HG03571 (cell line): ENCODE data around the gene EEF2.
"Not testable (repeated sequence)": the region's sequence is repeated elsewhere in the genome, so short reads cannot be mapped to it uniquely, and the experiment has no call there.

Experiments used
- ATAC-seq: cut with Tn5 transposase; IDR thresholded peaks from one replicate; pipeline ENCODE4 v1.9.1; 2021; ENCODE audit not compliant: unreplicated experiment

Gene EEF2

DNA sequence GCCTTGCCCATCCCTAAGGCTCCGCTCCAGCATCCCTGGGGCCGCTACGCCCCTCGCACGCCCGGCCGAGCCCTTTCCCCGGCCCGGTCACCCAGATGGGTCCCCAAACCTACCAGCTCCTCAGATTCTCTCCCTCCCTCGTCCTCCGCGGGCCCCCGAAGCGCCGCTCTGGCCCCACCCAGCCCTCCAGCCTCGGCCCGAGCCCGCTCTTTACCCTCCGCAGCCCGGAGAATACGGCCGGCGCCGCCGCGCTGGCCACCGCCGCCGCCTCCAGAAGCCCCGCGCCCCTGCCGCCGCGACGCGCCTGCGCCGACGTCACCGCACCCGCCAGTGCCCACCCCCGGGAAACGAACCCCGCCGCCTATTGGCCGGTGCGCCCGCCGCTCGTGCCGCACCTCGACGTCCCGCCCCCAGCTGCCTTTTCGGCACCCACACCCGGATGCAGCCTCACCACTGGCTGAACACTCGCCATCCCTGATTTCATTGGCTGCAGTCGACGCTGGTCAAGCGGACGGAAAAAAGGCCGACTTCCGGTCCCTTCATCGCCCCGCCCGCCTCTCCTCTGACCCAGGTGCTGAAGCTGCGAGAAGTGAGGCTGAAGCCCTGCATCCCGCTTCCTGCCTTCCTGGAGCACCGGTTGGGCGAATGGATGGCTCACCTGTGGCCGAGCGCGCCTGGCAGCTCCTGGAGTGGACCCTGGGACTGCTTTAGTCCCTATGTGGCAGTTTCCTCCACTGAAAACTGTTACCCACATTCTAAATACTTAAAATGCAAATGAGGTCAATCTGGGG lies 14.3 kb downstream of the EEF2 start, which contains the start of gene DAPK3:
DAPK3 (minus strand) TSS at position 292 of the 791 bp plus-strand sequence. CDS start 1,364 bp downstream, outside the sequence.
- ATAC-seq, result peak; percentile 79

DNA sequence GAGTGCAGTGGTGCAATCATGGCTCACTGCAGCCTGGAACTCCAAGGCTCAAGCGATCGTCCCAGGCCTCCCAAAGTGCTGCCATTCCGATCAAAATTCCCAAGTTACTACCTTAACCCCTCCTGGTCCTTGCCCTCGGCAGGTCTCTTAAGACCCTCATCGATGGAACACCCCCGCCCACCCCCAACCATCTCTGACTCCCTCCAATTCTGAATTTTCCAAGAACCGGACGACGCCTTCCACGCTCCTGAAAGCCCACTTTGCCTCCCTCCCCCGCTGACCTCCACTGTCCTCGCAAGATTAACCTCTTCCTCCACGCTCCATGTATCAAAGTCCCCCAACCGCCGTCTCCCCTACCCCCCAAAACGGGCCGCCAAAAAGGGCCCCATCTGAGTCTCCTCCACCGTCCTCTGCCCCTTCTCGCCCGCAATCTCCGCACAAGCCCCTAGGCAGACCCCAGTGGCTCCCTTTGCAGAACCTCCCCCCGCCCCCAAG lies 14.9 kb downstream of the EEF2 start:
- no peak for ATAC-seq

DNA sequence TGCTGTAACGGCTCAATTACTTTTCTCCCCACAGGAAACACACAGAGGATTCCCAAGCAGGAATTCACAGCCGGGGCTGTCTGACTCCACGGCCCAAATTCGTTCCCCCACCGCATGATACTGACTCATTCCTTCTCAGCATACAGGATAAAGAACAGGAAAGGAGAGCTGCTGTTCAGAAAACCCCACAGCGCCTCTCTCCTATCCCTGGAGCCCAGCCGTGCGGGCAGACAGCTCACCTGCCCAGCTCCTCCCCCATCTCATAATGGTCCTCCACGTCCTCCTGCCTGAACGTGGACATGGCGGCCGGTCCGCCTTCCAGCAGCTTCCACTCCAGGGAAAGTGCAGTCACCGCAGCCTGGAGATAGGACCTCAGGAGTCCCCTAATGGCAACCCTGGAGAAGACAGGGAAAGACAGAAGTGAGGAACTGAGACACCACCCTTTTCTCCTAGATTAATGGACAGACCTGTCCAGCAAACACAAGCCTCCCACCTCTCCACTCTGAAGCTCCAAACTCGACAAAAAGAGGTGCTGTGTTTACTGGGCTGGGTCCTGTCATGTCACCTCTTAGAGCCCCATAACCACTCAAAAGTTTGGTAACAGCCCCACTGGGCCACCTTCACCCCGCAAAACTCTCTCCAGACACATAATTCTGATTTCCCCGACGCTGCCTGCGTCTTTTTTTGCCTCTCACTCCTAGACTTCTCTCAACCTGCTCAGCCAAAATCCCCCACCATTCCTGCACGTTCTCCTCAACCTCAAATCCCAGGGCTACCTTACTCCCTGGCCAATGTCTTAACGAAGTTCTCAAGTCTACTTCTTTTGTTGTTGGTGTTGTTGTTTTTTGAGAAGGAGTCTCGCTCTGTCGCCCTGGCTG lies 15.6 kb downstream of the EEF2 start:
- no peak for ATAC-seq

DNA sequence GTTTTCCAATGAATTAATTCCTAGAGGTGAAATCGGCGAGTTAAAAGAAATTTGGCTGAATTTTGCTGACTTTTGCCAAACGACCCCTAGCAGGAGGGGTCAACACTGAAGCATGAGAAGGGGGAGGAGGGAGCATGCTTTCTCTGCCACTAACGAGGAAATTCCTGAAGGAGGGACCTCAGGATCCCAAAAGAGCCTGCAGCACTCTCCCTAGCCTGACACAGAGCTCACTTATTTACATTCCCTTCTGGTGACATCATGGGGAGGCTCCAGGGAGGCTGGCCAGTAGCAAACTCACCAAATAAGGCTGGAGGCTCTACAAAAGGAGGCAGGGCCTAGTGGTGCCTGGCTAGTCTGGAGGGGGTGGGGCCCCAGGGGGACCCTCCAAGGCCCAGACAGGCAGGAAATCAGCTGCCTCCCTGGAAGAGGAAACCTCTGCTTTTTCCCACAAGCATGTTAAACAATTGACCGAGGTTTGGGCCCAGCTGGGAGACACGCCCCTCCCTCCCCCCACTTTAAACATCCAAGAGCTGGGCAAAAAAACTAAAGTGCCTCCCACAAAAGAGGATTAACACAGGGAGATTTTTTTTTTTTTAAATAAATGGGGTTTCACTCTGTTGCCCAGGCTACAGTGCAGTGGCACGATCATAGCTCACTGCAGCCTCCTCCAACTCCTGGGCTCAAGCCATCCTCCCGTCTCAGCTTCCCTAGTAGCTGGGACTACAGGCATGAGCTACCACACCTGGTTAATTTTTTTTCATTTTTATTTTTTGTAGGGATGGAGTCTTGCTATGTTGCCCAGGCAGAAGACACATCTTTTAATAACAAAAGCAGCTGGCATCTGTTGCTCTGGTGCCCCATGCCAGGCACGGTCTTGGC lies 16.5 kb downstream of the EEF2 start:
- ATAC-seq, result no peak

DNA sequence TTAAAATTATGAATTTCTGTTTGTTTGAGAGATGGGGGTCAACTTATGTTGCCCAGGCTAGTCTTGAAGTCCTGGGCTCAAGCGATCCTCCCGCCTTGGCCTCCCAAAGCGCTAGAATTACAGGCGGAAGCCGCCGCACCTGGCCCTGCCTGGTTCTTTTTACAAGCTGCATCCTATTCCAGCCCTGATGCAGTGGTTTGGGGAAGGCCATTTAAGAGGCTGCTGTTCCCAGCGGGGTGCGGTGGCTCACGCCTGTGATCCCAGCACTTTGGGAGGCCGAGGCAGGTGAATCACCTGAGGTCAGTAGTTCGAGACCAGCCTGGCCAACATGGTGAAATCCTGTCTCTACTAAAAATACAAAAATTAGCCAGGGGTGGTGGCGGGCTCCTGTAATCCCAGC lies 17.3 kb downstream of the EEF2 start:
- ATAC-seq, result not testable (repeated sequence)

DNA sequence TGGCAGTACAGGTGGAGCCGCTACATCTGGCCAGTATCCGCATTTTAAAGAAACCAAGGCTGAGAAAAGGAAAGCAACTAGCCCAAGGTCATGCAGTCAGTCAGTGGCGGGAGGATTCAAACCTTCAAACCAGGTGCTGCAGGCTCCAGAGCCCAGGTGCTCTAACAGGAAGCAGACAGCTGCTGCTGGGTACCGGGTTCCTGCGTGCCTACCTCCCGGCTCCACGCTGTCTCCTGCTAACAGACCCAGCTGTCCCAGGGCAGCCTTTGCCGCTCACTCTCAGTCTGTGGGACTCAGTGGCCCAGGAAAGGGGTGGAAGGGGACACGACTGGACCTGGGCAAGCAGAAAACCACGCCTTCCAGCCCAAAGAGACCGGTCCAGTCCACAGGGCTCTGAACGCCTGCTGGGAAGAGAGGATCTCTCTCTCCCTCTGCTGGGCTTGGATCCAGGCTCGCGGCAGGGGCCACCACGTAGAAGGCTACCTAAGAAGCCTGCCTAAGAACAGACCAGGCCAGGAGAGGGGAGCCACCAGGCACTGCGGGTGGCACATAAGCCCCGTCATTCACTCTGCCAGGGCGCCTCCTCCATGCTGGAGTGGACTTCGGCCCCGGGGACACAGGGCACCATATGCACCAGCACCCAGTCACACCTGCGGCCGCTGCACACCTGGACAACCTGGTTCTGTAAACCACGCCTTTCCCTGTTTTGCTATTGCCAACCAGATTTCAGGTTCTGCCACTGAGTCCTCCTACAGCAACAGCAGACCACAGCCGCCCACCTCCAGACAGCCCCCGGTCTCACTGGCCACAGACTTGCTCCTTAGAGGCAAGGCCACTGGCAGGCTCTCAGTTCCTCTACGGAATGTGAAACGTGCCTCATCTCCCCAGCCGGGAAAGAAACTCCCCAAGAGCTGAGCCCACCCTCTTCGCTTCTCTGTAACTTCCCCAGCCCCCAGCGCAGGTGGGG lies 18.9 kb downstream of the EEF2 start:
- ATAC-seq, result no peak

DNA sequence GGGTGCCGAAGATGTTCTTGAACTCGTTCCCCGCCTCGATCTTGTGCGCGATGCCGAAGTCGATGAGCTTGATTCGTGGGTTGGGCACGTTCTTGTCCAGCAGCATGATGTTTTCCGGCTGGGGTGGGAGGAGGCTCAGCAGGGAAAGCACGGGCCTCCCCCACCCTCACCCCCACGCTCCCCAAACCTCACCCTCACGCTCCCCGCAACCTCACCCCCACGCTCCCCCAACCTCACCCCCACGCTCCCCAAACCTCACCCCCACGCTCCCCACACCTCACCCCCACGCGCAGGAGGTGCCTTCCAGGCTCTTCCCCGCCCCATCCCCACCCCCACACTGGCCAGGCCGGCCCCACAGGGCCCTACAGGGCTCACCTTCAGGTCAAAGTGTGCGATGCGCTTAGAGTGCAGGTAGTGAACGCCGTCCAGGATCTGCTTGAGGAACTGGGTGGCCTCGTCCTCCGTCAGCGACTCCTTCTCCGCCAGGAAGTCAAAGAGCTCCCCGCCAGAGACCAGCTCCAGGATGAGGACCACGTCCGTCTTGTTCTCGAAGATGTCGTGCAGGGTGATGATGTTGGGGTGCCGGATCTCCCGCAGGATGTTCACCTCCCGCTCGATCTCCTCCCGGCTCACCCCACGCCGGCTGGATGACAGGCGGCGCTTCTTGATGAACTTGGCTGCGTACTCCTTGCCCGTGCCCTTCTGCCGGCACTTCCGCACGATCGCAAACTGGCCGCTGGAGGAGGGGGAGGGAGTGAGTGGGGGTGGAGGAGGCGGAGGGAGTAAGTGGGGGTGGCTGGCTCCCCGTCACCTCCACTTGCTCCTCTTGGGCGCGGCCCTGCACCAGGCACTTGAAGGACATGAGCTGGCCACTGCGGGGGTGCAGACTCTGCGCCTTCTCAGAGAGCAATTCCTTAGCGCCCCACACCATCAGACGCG lies 20.7 kb downstream of the EEF2 start:
- no peak for ATAC-seq

DNA sequence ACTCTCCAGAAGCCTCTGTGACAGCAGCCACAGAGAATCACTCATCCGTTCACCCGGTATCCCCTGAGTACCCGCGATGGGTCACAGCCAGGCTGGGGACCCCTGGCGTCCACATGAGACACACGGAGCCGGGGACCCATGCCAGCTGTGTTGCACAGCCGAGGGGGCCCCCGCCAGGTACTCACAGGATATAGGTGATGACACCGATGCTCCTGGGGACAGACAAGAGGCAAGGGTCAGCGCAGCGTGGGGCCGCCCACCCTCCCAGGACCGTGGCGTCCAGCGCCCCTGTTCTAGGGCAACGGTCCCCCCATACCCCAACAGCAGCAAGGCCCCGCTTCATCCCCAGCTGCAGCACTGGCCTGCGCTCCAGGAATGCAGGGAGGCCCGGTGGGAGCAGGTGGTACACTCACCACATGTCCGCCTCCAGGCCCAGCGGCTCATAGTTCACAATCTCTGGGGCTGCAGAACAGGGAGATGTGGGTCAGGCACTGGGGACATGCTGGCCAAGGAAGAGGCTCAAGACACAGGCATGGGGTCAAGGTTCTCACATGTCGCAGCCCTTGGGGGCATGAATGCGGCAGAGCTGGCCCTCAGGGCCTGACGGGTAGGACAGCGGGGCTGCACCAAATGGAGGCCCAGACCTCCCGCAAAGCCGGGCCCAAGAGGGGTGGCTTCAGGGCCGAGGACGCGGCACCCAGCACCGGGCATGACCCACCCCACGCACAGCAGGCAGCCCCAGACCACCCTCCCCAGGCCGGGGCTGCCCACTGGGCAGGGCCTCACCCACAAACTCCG lies 21.6 kb downstream of the EEF2 start:
- no peak for ATAC-seq

DNA sequence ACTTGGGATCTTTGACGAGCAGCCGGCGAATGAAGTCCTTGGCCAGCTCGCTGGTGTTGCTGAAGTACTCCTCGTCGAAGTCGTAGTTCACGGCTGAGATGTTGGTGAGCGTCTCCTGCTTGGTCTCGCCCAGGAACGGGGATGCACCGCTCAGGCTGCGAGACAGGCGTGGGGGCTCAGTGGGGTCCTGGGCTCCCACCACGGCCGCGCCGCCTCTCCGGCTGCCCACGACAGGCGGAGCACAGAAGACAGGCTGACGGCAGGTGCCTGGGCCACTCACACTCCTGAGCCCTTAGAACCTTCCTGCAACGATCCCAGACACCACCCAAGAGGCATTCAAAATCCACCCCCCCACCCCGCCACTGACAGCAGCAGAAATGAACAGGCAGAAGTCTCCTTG lies 24.3 kb downstream of the EEF2 start:
- no peak for ATAC-seq

DNA sequence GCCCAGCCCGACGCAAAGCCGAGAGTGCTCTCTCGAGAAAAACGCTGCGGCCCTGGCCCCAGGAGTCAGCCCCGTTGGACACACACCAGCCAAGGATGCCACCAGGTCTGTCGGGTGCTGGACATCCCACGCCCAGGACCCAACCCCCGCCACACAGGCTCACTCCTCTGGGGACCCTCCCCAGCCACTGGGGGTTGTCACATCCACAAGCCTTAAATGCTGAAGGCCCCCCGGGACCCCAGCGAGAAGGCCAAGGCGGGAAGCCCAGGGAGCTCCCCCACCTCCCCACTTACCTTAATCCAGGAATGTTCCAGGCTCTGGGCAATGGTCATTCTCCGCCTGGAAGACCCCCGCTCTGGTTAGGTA lies 25.5 kb downstream of the EEF2 start:
- ATAC-seq, result no peak

DNA sequence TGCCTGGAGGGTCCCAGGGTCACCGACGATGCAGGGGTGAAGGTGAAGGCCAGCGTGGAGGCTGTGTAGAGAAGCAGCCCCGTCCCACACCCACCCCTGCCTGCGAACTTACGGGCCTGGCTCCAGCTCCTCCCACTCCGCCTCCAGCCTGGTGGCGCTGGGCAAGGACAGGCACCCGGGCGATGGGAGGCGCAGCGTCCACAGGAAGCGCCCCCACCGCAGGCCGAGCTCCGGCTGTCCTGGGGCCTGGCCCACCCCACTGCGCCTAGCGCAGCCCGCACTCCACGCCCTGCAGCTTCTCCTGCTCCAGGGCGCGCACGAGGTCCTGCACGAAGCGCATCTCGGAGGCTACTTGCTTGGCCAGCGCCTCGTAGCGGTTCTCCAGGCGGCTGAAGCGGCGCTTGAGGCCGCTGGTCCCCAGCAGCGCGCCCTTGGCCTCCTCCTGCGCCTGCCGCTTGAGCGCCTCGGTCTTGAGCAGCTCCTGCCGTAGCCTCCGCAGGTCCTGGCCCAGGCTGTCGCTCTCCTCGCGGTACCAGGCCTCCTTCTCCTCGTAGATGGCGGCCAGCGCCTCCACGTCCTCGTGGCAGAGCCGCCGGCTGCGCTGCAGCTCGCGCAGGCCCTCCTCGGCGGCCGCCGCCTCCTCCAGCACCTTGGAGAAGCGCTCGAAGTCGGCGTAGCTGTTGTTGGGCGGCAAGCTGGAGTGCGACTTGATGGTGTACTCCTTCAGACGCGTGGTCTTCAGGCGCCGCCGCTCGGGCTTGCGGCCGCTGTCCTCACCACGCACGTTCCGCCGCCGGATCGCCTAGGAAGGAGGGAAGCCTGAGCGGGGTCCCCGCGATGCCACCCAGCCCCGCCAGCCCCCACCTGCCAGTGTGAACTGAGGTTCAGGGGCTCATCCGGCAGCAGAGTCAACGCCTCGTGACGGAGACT lies 26.2 kb downstream of the EEF2 start:
- no peak for ATAC-seq

DNA sequence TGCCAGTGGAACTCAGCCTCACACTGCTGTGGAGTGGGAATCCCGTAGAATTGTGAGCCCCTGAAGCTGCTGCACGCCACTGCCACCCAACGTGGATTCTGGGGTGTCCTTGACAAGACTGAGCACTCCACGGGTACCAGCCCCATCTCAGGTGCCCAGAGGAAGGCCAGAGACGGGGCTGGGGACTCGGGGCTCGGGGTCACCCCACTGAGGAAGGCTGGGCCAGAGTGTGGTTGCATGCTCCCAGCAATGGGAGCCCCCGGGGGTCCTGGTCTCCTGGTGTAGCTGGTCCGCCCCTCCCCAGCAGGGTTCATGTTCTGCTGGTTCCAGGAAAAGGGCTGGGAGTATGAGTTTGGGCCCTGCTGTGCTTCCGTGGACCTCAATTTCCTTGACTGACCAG lies 29.6 kb downstream of the EEF2 start:
- no peak for ATAC-seq

DNA sequence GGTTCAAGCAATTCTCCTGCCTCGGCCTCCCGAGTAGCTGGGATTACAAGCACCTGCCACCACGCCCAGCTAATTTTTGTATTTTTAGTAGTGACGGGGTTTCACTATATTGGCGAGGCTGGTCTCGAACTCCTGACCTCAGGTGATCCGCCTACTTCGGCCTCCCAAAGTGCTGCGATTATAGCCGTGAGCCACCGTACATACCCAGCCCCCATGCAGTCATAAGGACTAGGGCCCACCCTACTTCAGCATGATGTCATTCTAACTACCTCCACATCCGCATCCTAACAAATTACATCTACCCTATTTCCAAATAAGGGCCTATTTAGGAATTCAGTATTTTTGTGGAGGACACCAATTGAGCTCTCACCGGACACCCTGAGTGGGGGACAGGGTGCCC lies 30.0 kb downstream of the EEF2 start:
- ATAC-seq, result not testable (repeated sequence)

DNA sequence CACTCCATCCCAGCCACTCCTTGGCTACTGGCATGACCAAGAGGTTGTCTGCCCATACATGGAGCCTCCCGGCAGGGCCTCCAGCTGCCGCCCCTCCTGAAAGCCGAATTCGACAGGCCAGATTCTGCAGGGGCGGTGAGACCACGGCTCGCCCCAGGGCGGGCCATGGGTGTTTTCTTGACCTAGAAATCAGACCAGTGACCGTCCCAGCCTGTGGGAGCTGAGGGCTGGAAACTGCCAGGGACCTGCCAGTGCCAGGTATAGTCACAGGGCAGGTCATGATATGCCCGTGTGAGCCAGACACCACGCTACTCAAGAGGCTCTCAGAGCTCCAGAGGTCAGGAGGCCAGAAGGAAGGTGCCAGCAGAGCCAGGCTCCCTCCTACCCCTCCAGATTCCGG lies 31.2 kb downstream of the EEF2 start:
- no peak for ATAC-seq

DNA sequence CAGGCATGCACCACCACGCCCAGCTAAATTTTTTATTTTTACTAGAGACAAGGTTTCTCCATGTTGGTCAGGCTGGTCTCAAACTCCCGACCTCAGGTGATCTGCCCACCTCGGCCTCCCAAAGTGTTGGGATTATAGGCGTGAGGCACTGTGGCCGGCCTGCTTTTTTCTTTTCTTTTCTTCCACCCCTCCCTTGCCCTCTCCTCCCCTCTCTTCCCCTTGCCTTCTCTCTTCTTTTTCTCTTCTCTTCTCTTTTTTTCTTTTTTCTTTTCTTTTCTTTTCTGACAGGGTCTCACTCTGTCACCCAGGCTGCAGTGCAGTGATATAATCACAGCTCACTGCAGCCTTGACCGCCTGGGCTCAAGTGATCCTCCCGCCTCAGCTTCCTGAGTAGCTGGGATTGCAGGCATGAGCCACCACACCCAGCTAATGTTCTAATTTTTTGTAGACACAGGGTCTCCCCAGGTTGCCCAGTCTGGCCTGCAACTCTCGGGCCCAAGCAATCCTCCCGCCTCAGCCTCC lies 32.4 kb downstream of the EEF2 start:
- not testable (repeated sequence) for ATAC-seq
